B cell (primary cell): ENCODE measurements around the gene ZMYND19. TPM values are rescaled to one million over a fixed set of nuclear protein-coding genes. Genes with fewer than 3 reads are reported as not detected.

Experiments used
- ATAC-seq: fragments of 200-7000 bp; cut with Tn5 transposase; one replicate; pipeline ENCODE4 v1.10.0; 2021; ENCODE audit warnings: low read depth, mild to moderate bottlenecking, moderate number of reproducible peaks, moderate library complexity
- CTCF ChIA-PET: fragments of 350-600 bp; sonication (Branson Sonifier 250); formaldehyde crosslinking; loops from one replicate; lab custom pipeline; 2021; ENCODE audit warnings: antibody characterized with exemption, inconsistent platforms; lab: Charles Lee
- POLR2A ChIA-PET: fragments of 350-600 bp; sonication (Branson Sonifier 250); formaldehyde crosslinking; loops from one replicate; lab custom pipeline; 2021; ENCODE audit warnings: antibody characterized with exemption; lab: Charles Lee
- DNase-seq: peaks from one replicate; pipeline ENCODE4 v3.0.0; 2013
- H2AFZ ChIP-seq: 2 replicates; pipeline ENCODE4 v1.6.1; 2012; ENCODE audit warnings: mild to moderate bottlenecking, low read depth, low read length; ENCODE audit not compliant: insufficient read depth, poor library complexity, severe bottlenecking
- H3K27ac ChIP-seq, 2 donors: 1 replicate in 1 of 2; 2 replicates in 1 of 2; pipeline ENCODE4 v1.5.1; 2012 to 2013; ENCODE audit warnings: low read length in 2 of 2, mild to moderate bottlenecking in 2 of 2, moderate library complexity in 1 of 2
- H3K27me3 ChIP-seq, 4 experiments: fragments of 200-600 bp in 1 of 4; sonication (generic) in 1 of 4; replicated peaks in 1 of 4; 1 replicate in 2 of 4; 2 replicates in 2 of 4; pipeline versions ENCODE4 v1.6.1 to v1.7.0; 2013 to 2016; ENCODE audit warnings: low read length in 3 of 4, mild to moderate bottlenecking in 2 of 4, mixed read lengths in 1 of 4, moderate library complexity in 1 of 4; ENCODE audit not compliant: insufficient read depth in 4 of 4, control insufficient read depth in 3 of 4; ENCODE audit errors: control extremely low read depth in 1 of 4
- H3K36me3 ChIP-seq, 2 experiments: replicated peaks in 1 of 2; 1 replicate in 1 of 2; 2 replicates in 1 of 2; pipeline versions ENCODE4 v1.6.1 to v1.7.1; 2013; ENCODE audit warnings: low read length in 1 of 2; ENCODE audit not compliant: insufficient read depth in 2 of 2, control insufficient read depth in 1 of 2; ENCODE audit errors: control extremely low read depth in 1 of 2, extremely low read depth in 1 of 2
- H3K4me1 ChIP-seq, 2 donors: fragments of 200-600 bp in 1 of 2; sonication (generic) in 1 of 2; 1 replicate in 1 of 2; 2 replicates in 1 of 2; pipeline versions ENCODE4 v1.5.1 to v1.6.1; 2013 to 2017; ENCODE audit warnings: low read length in 2 of 2; ENCODE audit not compliant: control insufficient read depth in 2 of 2, insufficient read depth in 2 of 2
- H3K4me2 ChIP-seq: replicated peaks from 2 replicates; pipeline ENCODE3; 2012; ENCODE audit warnings: mild to moderate bottlenecking, low read depth, low read length; ENCODE audit not compliant: poor library complexity, severe bottlenecking
- H3K4me3 ChIP-seq, 5 experiments: fragments of 200-600 bp in 1 of 5; sonication (generic) in 1 of 5; 1 replicate in 3 of 5; 2 replicates in 2 of 5; pipeline versions ENCODE4 v1.5.1 to v1.7.0; 2011 to 2016; ENCODE audit warnings: low read length in 4 of 5, mild to moderate bottlenecking in 4 of 5, low read depth in 2 of 5, control low read depth in 1 of 5, moderate library complexity in 1 of 5; ENCODE audit not compliant: insufficient read depth in 1 of 5; ENCODE audit errors: control extremely low read depth in 1 of 5, extremely low read depth in 1 of 5
- H3K79me2 ChIP-seq: fragments of 200-600 bp; sonication (generic); one replicate; pipeline ENCODE4 v1.6.0; 2016; ENCODE audit warnings: low read length; ENCODE audit not compliant: control insufficient read depth, insufficient read depth
- H3K9ac ChIP-seq: fragments of 200-600 bp; sonication (generic); 2 replicates; pipeline ENCODE4 v1.6.1; 2017; ENCODE audit warnings: mild to moderate bottlenecking, low read length, moderate library complexity
- H3K9me3 ChIP-seq, 3 donors: one replicate each; pipeline versions ENCODE4 v1.6.1 to v1.7.1; 2013; ENCODE audit warnings: low read length in 2 of 3; ENCODE audit not compliant: control insufficient read depth in 2 of 3, insufficient read depth in 1 of 3; ENCODE audit errors: control extremely low read depth in 1 of 3
- H4K20me1 ChIP-seq: 2 replicates; pipeline ENCODE4 v1.6.0; 2012; ENCODE audit warnings: mild to moderate bottlenecking, low read length; ENCODE audit not compliant: insufficient read depth, control insufficient read depth, poor library complexity, severe bottlenecking
- H3K27ac Mint-ChIP-seq: one replicate; pipeline ENCODE4 v1.8.0; 2021; ENCODE audit warnings: mixed read lengths
- H3K27me3 Mint-ChIP-seq: one replicate; pipeline ENCODE4 v1.8.0; 2021; ENCODE audit warnings: mixed read lengths
- H3K4me1 Mint-ChIP-seq: one replicate; pipeline ENCODE4 v1.8.0; 2021; ENCODE audit warnings: mixed read lengths
- H3K4me3 Mint-ChIP-seq: one replicate; pipeline ENCODE4 v1.8.0; 2021; ENCODE audit warnings: mixed read lengths
- H3K9me3 Mint-ChIP-seq: one replicate; pipeline ENCODE4 v1.8.0; 2022; ENCODE audit warnings: mixed read lengths; ENCODE audit not compliant: insufficient read depth
- CTCF ChIP-seq: fragments of 200-600 bp; IDR thresholded peaks from one replicate; pipeline ENCODE4 v1.8.0; 2022; ENCODE audit warnings: antibody characterized with exemption, mild to moderate bottlenecking
- EZH2 ChIP-seq: IDR thresholded peaks from 2 replicates; pipeline ENCODE4 v1.6.1; 2012; ENCODE audit warnings: borderline replicate concordance, low read depth, mild to moderate bottlenecking, moderate library complexity, low read length; ENCODE audit not compliant: insufficient read depth, poor library complexity, severe bottlenecking
- WGBS: methylation state at CpG from one replicate; pipeline ENCODE4 v1.1.5; 2013; ENCODE audit warnings: missing lambda C conversion rate; ENCODE audit not compliant: insufficient coverage; 5-methylcytosine and 5-hydroxymethylcytosine counted together
- intact Hi-C: fragments of 100-400 bp; cut with micrococcal nuclease; formaldehyde crosslinking; loops from one replicate; pipeline ENCODE4 v1.10.0; 2022
- polyA plus RNA-seq: library from polyadenylated mRNA; depleted of rRNA; stranded (reverse); fragments of >200 nt; gene quantifications from 2 replicates; pipeline ENCODE4 v1.2.3, GENCODE V29; 2012
- total RNA-seq, 2 donors: library from RNA; stranded (reverse); fragments of 120-200 nt in 1 of 2; gene quantifications; 1 replicate in 1 of 2; 2 replicates in 1 of 2; pipeline versions ENCODE4 v1.2.3 to v1.2.4, GENCODE V29; 2013 to 2022

Gene ZMYND19
- total and polyA plus RNA-seq, 2 donors (not counting 1 experiment from before 2014, with no cell fraction given): 22.0 to 24.1 TPM

- no peaks in the 10 kb centered on the region for H3K27me3 Mint-ChIP-seq
- Histone ChIP-seq H2AFZ (peak overlapping the region; percentile 1), H3K4me2 (peak overlapping the region; percentile 67), H3K79me2 (peaks cover 33% of the 10 kb centered on the region), H3K9me3 (no peaks in the 10 kb centered on the region), H3K27ac (no peak overlapping the region), H3K36me3 (peaks cover 0 to 4% of the 10 kb centered on the region in 2 experiments), H4K20me1 (peaks cover 30% of the 10 kb centered on the region), H3K4me1 (peaks cover 12 to 25% of the 10 kb centered on the region in 2 donors), H3K27me3 (no peaks in the 10 kb centered on the region), H3K4me3 (peak overlapping the region in 4 of 5 experiments; percentile 28 to 44 (median 42)), H3K9ac (peak overlapping the region; percentile 7)
- peak overlapping the region; percentile 78 for H3K4me3 Mint-ChIP-seq
- peaks cover 21% of the 10 kb centered on the region for H3K4me1 Mint-ChIP-seq
- ChIA-PET POLR2A (interaction anchor here (0.6 to 1.1 kb wide), 4 partner anchors 13 to 364 kb away, joined by 4 to 7 read pairs (median 4); partner anchors contain the start of genes EHMT1, TUBB4B and ZMYND19), CTCF (no interaction called here)
- no peak overlapping the region for H3K27ac Mint-ChIP-seq
- ATAC-seq (no peak), DNase-seq (peak; percentile 50)
- 17% methylated on average over 21 of the region's 49 CpGs for WGBS
- TF ChIP-seq EZH2: no peak
- TF ChIP-seq CTCF: no peak
- intact Hi-C loops: loop anchor here (1.0 to 5.0 kb wide), 6 partner anchors 14 to 814 kb away; partner anchors contain the start of genes DPH7, MRPL41, RNF208 and TMEM141
- H3K9me3 Mint-ChIP-seq: no peaks in the 10 kb centered on the region
These were observed 14.2 kb upstream of the ZMYND19 start for GRCh38 chr9:137604345-137605086.

- no peak overlapping the region for H3K4me3 ChIP-seq
- no peak overlapping the region for H3K27ac ChIP-seq
- DNase-seq: no peak
- no peaks in the 10 kb centered on the region for H3K9me3 ChIP-seq
- H3K36me3 ChIP-seq: peaks cover 0 to 4% of the 10 kb centered on the region in 2 experiments
- Mint-ChIP-seq H3K4me3 (peak overlapping the region; percentile 78), H3K27ac (no peak overlapping the region), H3K27me3 (no peaks in the 10 kb centered on the region), H3K9me3 (no peaks in the 10 kb centered on the region), H3K4me1 (peaks cover 21% of the 10 kb centered on the region)
- peaks cover 12 to 25% of the 10 kb centered on the region in 2 donors for H3K4me1 ChIP-seq
- intact Hi-C loops: loop anchor here (2.0 kb wide), 1 partner anchor 813 kb away; the partner anchor contains the start of gene TMEM141
- no peak overlapping the region for H3K4me2 ChIP-seq
- WGBS: 98% methylated on average over 13 of the region's 13 CpGs
- TF ChIP-seq EZH2 (no peak), CTCF (no peak)
- H3K27me3 ChIP-seq: no peaks in the 10 kb centered on the region
- H3K79me2 ChIP-seq: peaks cover 30% of the 10 kb centered on the region
- peaks cover 24% of the 10 kb centered on the region for H4K20me1 ChIP-seq
- POLR2A ChIA-PET: no interaction called here
- ATAC-seq: no peak
- CTCF ChIA-PET: no interaction called here
- no peak overlapping the region for H2AFZ ChIP-seq
- H3K9ac ChIP-seq: no peak overlapping the region
These were observed 13.6 kb upstream of the ZMYND19 start for GRCh38 chr9:137603879-137604278.
